Liver (tissue), 9 donors: ENCODE measurements around the gene NOX3. TPM values are rescaled to one million over a fixed set of nuclear protein-coding genes. Genes with fewer than 3 reads are reported as not detected.

Experiments used
- DNase-seq: peaks from one replicate; pipeline ENCODE4 v3.0.0-alpha.2; 2017; ENCODE audit warnings: low spot score
- H3K27ac ChIP-seq, 2 donors: one replicate each; pipeline ENCODE4 v1.7.0; 2013; ENCODE audit warnings: inconsistent platforms in 2 of 2, low read length in 2 of 2, control low read depth in 1 of 2, low read depth in 1 of 2, mild to moderate bottlenecking in 1 of 2
- H3K27me3 ChIP-seq, 4 donors: one replicate each; pipeline versions ENCODE4 v1.6.1 to v1.7.0; 2013; ENCODE audit warnings: low read length in 3 of 4, inconsistent platforms in 1 of 4, mild to moderate bottlenecking in 1 of 4, moderate library complexity in 1 of 4; ENCODE audit not compliant: control insufficient read depth in 4 of 4, insufficient read depth in 4 of 4
- H3K36me3 ChIP-seq, 4 donors: one replicate each; pipeline versions ENCODE4 v1.6.1 to v1.7.0; 2013; ENCODE audit warnings: low read length in 3 of 4, mild to moderate bottlenecking in 3 of 4, low read depth in 1 of 4, moderate library complexity in 1 of 4; ENCODE audit not compliant: control insufficient read depth in 4 of 4, insufficient read depth in 3 of 4
- H3K4me1 ChIP-seq, 4 donors: one replicate each; pipeline versions ENCODE4 v1.6.1 to v1.7.0; 2013; ENCODE audit warnings: low read length in 3 of 4, mild to moderate bottlenecking in 3 of 4, moderate library complexity in 1 of 4; ENCODE audit not compliant: control insufficient read depth in 4 of 4, insufficient read depth in 4 of 4
- H3K4me3 ChIP-seq, 3 donors: one replicate each; pipeline versions ENCODE4 v1.6.1 to v1.7.0; 2013; ENCODE audit warnings: low read length in 3 of 3, control low read depth in 1 of 3, low read depth in 1 of 3, mild to moderate bottlenecking in 1 of 3
- H3K9ac ChIP-seq, 2 donors: one replicate each; pipeline ENCODE4 v1.7.0; 2013; ENCODE audit warnings: low read length in 2 of 2, mild to moderate bottlenecking in 2 of 2, moderate library complexity in 2 of 2, control low read depth in 1 of 2, low read depth in 1 of 2
- H3K9me3 ChIP-seq, 4 donors: one replicate each; pipeline versions ENCODE4 v1.6.1 to v1.7.0; 2013; ENCODE audit warnings: low read length in 3 of 4; ENCODE audit not compliant: control insufficient read depth in 4 of 4
- EGR1 ChIP-seq, 2 donors: IDR thresholded peaks; 2 replicates each; pipeline ENCODE4 v1.6.1; 2016 to 2018; ENCODE audit warnings: antibody characterized with exemption in 2 of 2, low read depth in 2 of 2
- FOXA1 ChIP-seq: IDR thresholded peaks from 2 replicates; pipeline ENCODE4 v1.6.1; 2016; ENCODE audit warnings: antibody characterized with exemption
- FOXA2 ChIP-seq: IDR thresholded peaks from 2 replicates; pipeline ENCODE4 v1.6.1; 2016; ENCODE audit warnings: antibody characterized with exemption
- HNF4A ChIP-seq, 2 donors: conservative IDR thresholded peaks; 2 replicates each; pipeline ENCODE4 v1.6.1; 2016; ENCODE audit warnings: antibody characterized with exemption in 2 of 2, mild to moderate bottlenecking in 2 of 2
- NR2F2 ChIP-seq: IDR thresholded peaks from 2 replicates; pipeline ENCODE4 v1.6.1; 2016; ENCODE audit warnings: antibody characterized with exemption
- RAD21 ChIP-seq, 2 donors: IDR thresholded peaks; 2 replicates each; pipeline ENCODE4 v1.6.1; 2016; ENCODE audit warnings: antibody characterized with exemption in 2 of 2, mild to moderate bottlenecking in 2 of 2
- RXRA ChIP-seq, 2 donors: IDR thresholded peaks; 2 replicates each; pipeline ENCODE4 v1.6.1; 2017 to 2018; ENCODE audit warnings: antibody characterized with exemption in 2 of 2, mild to moderate bottlenecking in 1 of 2
- TAF1 ChIP-seq: conservative IDR thresholded peaks from 2 replicates; pipeline ENCODE4 v1.6.1; 2016; ENCODE audit warnings: antibody characterized with exemption, mild to moderate bottlenecking
- YY1 ChIP-seq: IDR thresholded peaks from 2 replicates; pipeline ENCODE4 v1.6.1; 2016; ENCODE audit warnings: antibody characterized with exemption, mild to moderate bottlenecking
- WGBS: extraction: QIAGEN DNeasy Blood & Tissue Kit; methylation state at CpG from one replicate; pipeline ENCODE4 v1.1.7; 2013; 5-methylcytosine and 5-hydroxymethylcytosine counted together
- polyA plus RNA-seq, 2 donors: library from polyadenylated mRNA; stranded (reverse) in 1 of 2; unstranded in 1 of 2; fragments of 200-250 nt in 1 of 2; fragments of >200 nt in 1 of 2; fragmentation: Nextera tagmentation in 1 of 2; extraction: Ambion mirVana in 1 of 2; gene quantifications; one replicate each; pipeline versions ENCODE4 v1.2.1 to v1.2.3, GENCODE V29; 2013 to 2015
- total RNA-seq, 2 donors: library from RNA; depleted of rRNA; stranded (reverse); fragments of >200 nt; gene quantifications; one replicate each; pipeline ENCODE4 v1.2.3, GENCODE V29; 2014
- TF ChIP-seq, protein P1 (sequence below): IDR thresholded peaks from 2 replicates; pipeline ENCODE4 v1.6.1; 2016; ENCODE audit warnings: antibody characterized with exemption, mild to moderate bottlenecking
- TF ChIP-seq, protein P2 (sequence below): IDR thresholded peaks from 2 replicates; pipeline ENCODE4 v1.6.1; 2016; ENCODE audit warnings: antibody characterized with exemption
- TF ChIP-seq, protein P3 (sequence below): IDR thresholded peaks from 2 replicates; pipeline ENCODE4 v1.6.1; 2016; ENCODE audit warnings: antibody characterized with exemption
- TF ChIP-seq, protein P4 (sequence below): IDR thresholded peaks from 2 replicates; pipeline ENCODE4 v1.6.1; 2016; ENCODE audit warnings: antibody characterized with exemption
- donor health status: healthy.
- donor health status: healthy.
- donor health status: healthy.
- donor health status: healthy.
- donor health status: healthy.

Gene NOX3
- total and polyA plus RNA-seq, 4 donors: not detected

DNA sequence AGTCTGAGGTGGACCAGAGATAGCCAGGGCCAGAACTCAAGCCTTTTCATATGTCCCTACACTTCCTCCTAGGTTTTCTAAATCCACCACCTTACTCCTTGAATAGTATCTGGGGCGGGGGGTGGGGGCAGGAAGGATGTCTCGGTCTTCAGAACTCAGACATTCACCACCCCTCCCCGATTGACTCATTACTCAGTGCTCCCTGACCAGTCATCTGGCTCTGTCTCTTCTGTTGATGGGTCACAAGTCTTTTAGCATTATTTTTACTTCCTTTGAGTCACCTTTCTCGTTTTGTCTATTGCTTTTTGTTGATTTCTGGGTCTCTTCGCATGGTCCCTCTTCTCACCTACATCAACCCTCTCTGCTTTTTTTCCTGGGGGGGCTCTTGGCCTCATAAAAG is 23.3 kb downstream of the NOX3 start:
- no peak overlapping the region for H3K27ac ChIP-seq
- no peak for DNase-seq
- WGBS: 74% methylated on average over 5 of the region's 5 CpGs
- H3K4me3 ChIP-seq: no peak overlapping the region
- H3K36me3 ChIP-seq: no peaks in the 10 kb centered on the region
- H3K4me1 ChIP-seq: no peaks in the 10 kb centered on the region
- no peaks in the 10 kb centered on the region for H3K9me3 ChIP-seq
- no peak overlapping the region for H3K9ac ChIP-seq
- peaks cover 0 to 2% (median 0%) of the 10 kb centered on the region in 4 donors for H3K27me3 ChIP-seq
- TF ChIP-seq, protein P1, sequence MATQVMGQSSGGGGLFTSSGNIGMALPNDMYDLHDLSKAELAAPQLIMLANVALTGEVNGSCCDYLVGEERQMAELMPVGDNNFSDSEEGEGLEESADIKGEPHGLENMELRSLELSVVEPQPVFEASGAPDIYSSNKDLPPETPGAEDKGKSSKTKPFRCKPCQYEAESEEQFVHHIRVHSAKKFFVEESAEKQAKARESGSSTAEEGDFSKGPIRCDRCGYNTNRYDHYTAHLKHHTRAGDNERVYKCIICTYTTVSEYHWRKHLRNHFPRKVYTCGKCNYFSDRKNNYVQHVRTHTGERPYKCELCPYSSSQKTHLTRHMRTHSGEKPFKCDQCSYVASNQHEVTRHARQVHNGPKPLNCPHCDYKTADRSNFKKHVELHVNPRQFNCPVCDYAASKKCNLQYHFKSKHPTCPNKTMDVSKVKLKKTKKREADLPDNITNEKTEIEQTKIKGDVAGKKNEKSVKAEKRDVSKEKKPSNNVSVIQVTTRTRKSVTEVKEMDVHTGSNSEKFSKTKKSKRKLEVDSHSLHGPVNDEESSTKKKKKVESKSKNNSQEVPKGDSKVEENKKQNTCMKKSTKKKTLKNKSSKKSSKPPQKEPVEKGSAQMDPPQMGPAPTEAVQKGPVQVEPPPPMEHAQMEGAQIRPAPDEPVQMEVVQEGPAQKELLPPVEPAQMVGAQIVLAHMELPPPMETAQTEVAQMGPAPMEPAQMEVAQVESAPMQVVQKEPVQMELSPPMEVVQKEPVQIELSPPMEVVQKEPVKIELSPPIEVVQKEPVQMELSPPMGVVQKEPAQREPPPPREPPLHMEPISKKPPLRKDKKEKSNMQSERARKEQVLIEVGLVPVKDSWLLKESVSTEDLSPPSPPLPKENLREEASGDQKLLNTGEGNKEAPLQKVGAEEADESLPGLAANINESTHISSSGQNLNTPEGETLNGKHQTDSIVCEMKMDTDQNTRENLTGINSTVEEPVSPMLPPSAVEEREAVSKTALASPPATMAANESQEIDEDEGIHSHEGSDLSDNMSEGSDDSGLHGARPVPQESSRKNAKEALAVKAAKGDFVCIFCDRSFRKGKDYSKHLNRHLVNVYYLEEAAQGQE: no peak

DNA sequence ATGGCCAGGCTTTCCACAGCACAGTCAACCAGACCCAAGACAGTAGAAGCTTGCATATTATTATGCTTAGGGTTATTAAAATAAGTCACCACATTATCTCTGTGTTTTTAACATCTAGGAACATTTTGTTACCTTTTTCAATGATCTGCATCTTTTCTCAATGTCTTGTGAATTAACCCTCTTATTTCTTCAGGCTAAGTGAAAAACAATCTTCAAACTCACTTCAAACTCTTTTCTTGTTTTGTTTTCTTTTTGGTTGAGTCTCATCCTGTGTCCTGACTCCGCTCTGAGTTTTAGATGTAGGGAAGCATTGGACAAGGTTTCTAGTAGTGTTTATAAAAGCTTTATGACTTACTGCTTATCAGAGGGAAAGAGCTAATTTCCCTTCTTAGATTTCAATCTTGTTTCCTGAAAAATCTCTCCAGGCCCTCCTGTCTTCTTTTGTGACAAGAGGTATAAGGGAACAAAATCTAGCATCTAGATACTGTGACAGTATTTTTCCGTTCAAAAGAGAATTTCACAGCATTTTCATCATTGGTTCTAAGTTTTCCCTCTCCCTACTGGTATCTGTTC is 26.2 kb downstream of the NOX3 start:
- Histone ChIP-seq H3K4me3 (no peak overlapping the region), H3K36me3 (no peaks in the 10 kb centered on the region), H3K27me3 (peaks cover 0 to 2% (median 0%) of the 10 kb centered on the region in 4 donors), H3K4me1 (no peaks in the 10 kb centered on the region), H3K9me3 (no peaks in the 10 kb centered on the region), H3K27ac (no peak overlapping the region), H3K9ac (no peak overlapping the region)
- no peak for DNase-seq
- WGBS: 70% methylated on average over 2 of the region's 2 CpGs
- TF ChIP-seq YY1: no peak
- TF ChIP-seq, protein P2, sequence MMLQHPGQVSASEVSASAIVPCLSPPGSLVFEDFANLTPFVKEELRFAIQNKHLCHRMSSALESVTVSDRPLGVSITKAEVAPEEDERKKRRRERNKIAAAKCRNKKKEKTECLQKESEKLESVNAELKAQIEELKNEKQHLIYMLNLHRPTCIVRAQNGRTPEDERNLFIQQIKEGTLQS: no peak

DNA sequence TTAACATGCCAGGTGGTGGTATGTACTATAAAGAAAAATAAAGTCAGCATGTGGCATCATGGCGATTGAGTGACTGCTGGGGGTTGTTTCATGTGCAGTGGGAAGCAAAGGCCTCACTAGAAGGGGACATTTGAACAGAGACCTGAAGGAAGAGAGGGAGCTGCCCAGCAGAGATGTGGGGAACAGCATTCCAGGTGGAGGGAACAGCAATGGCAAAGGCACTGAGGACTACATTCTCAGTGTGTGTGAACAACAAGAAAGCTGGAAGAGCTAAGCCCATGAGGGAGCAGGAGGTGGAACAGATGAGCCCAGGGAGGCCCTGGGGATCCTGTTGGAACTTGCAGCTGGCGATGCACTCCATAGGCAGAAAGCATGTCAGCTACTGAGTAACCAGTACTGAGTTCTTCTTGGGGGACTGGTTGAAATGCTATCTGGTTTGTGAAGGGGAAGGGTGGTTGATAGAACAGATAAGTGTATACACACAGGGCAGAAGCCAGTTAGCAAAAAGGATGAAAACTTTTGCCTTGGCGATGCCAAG is 29.2 kb downstream of the NOX3 start:
- no peak overlapping the region for H3K9ac ChIP-seq
- no peak for TF ChIP-seq FOXA2
- no peak for TF ChIP-seq NR2F2
- no peak for TF ChIP-seq RXRA (IDR thresholded peaks at IDR 0.05)
- no peak for TF ChIP-seq RAD21 (IDR thresholded peaks at IDR 0.05)
- no peak for TF ChIP-seq FOXA1
- TF ChIP-seq, protein P3, sequence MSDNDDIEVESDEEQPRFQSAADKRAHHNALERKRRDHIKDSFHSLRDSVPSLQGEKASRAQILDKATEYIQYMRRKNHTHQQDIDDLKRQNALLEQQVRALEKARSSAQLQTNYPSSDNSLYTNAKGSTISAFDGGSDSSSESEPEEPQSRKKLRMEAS: no peak
- TF ChIP-seq, protein P4, sequence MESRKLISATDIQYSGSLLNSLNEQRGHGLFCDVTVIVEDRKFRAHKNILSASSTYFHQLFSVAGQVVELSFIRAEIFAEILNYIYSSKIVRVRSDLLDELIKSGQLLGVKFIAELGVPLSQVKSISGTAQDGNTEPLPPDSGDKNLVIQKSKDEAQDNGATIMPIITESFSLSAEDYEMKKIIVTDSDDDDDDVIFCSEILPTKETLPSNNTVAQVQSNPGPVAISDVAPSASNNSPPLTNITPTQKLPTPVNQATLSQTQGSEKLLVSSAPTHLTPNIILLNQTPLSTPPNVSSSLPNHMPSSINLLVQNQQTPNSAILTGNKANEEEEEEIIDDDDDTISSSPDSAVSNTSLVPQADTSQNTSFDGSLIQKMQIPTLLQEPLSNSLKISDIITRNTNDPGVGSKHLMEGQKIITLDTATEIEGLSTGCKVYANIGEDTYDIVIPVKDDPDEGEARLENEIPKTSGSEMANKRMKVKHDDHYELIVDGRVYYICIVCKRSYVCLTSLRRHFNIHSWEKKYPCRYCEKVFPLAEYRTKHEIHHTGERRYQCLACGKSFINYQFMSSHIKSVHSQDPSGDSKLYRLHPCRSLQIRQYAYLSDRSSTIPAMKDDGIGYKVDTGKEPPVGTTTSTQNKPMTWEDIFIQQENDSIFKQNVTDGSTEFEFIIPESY: no peak
- no peak for TF ChIP-seq EGR1 (IDR thresholded peaks at IDR 0.05; ENCODE audit: low read depth in 2 of 2)
- TF ChIP-seq HNF4A (conservative IDR thresholded peaks at IDR 0.05): no peak
- TF ChIP-seq, protein P2: no peak
- TF ChIP-seq TAF1: no peak
- TF ChIP-seq YY1: no peak
- TF ChIP-seq, protein P1: no peak
- H3K27ac ChIP-seq: no peak overlapping the region
- H3K4me3 ChIP-seq: no peak overlapping the region
- peaks cover 0 to 5% (median 0%) of the 10 kb centered on the region in 4 donors for H3K27me3 ChIP-seq
- no peaks in the 10 kb centered on the region for H3K36me3 ChIP-seq
- no peaks in the 10 kb centered on the region for H3K9me3 ChIP-seq
- no peak for DNase-seq
- no peaks in the 10 kb centered on the region for H3K4me1 ChIP-seq
- WGBS: 94% methylated on average over 3 of the region's 3 CpGs
